ENCODE measurements around the gene LARP4B.

LARP4B gene

DNA sequence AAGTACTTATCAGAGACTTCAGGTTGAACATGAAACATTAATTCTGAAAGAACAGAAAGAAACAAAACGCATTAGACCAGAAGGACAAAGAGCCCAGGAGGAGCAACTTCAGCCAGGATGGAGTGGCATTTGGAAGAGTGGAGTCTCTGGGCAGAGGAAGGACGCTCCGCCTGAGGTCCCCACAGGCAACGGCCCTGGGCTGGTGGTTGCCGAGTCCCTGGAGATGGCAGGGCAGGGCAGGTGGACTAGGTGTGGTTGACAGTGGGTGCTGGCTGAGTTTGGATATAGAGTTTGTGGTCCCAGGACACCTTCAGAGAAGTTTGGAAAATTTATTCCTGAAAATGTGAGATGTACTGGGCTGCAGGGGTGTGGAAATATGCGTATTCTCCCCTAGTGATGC, 27.4 kb upstream of the LARP4B start:
- H3K4me3 ChIP-seq (ENCODE audit: low read length), result no peak overlapping the region
- TF ChIP-seq, protein P1, sequence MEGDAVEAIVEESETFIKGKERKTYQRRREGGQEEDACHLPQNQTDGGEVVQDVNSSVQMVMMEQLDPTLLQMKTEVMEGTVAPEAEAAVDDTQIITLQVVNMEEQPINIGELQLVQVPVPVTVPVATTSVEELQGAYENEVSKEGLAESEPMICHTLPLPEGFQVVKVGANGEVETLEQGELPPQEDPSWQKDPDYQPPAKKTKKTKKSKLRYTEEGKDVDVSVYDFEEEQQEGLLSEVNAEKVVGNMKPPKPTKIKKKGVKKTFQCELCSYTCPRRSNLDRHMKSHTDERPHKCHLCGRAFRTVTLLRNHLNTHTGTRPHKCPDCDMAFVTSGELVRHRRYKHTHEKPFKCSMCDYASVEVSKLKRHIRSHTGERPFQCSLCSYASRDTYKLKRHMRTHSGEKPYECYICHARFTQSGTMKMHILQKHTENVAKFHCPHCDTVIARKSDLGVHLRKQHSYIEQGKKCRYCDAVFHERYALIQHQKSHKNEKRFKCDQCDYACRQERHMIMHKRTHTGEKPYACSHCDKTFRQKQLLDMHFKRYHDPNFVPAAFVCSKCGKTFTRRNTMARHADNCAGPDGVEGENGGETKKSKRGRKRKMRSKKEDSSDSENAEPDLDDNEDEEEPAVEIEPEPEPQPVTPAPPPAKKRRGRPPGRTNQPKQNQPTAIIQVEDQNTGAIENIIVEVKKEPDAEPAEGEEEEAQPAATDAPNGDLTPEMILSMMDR (IDR thresholded peaks at IDR 0.05; ENCODE audit: low read depth, low read length, poor library complexity, severe bottlenecking), result no peak
- TF ChIP-seq EZH2phosphoT487 (IDR thresholded peaks at IDR 0.05; ENCODE audit: borderline replicate concordance, low read length), result no peak
- H3K4me1 ChIP-seq (ENCODE audit: control insufficient read depth, low read length), result peaks cover 6% of the 10 kb centered on the region
- no peak overlapping the region for H3K4me2 ChIP-seq (ENCODE audit: low read length)
- no peaks in the 10 kb centered on the region for H3K9me2 ChIP-seq (replicated peaks; ENCODE audit: control insufficient read depth, low read length)
- no peaks in the 10 kb centered on the region for H3K27me3 ChIP-seq (ENCODE audit: control insufficient read depth, low read length)
- no peak overlapping the region for H3K27ac ChIP-seq (ENCODE audit: low read depth, low read length)
- no peaks in the 10 kb centered on the region for H3K9me3 ChIP-seq (ENCODE audit: control insufficient read depth, insufficient read depth, low read length)
- no peaks in the 10 kb centered on the region for H4K20me1 ChIP-seq (ENCODE audit: control insufficient read depth, insufficient read depth, low read depth, low read length)
- H3K79me2 ChIP-seq (ENCODE audit: control insufficient read depth, low read length), result no peaks in the 10 kb centered on the region
- no peaks in the 10 kb centered on the region for H3K36me3 ChIP-seq (ENCODE audit: control insufficient read depth, low read length)
- H3F3A ChIP-seq (ENCODE audit: control insufficient read depth, insufficient read depth), result no peaks in the 10 kb centered on the region; the same call in 1 of the 2 replicates

DNA sequence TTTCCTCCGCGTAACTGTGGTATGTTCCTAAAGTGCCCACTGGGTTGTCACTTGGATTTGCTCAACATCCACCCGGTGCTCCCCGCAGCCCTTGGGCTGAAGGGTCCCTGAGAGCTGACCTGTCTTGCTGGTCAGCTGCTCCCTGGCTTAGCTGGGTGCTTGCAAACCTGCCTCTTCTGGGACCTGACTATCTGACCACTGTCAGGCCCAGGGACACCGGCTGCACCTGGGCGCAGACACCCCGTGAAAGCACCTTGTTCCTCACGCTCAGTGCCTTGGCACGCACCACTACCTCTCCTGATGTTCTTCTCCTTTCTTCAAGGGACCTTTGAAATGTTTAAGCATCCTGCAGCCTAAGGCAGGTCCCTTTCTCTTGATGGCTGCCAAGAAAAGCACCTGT, 26.6 kb upstream of the LARP4B start:
- H3K4me2 ChIP-seq (ENCODE audit: low read length), result no peak overlapping the region
- no peak for TF ChIP-seq EZH2phosphoT487 (IDR thresholded peaks at IDR 0.05; ENCODE audit: borderline replicate concordance, low read length)
- TF ChIP-seq, protein P1 (IDR thresholded peaks at IDR 0.05; ENCODE audit: low read depth, low read length, poor library complexity, severe bottlenecking), result no peak
- no peaks in the 10 kb centered on the region for H4K20me1 ChIP-seq (ENCODE audit: control insufficient read depth, insufficient read depth, low read depth, low read length)
- no peaks in the 10 kb centered on the region for H3K9me3 ChIP-seq (ENCODE audit: control insufficient read depth, insufficient read depth, low read length)
- H3K27ac ChIP-seq (ENCODE audit: low read depth, low read length), result no peak overlapping the region
- H3K79me2 ChIP-seq (ENCODE audit: control insufficient read depth, low read length), result no peaks in the 10 kb centered on the region
- H3K27me3 ChIP-seq (ENCODE audit: control insufficient read depth, low read length), result no peaks in the 10 kb centered on the region
- H3F3A ChIP-seq (ENCODE audit: control insufficient read depth, insufficient read depth), result no peaks in the 10 kb centered on the region; the same call in 1 of the 2 replicates
- H3K36me3 ChIP-seq (ENCODE audit: control insufficient read depth, low read length), result no peaks in the 10 kb centered on the region
- no peak overlapping the region for H3K4me3 ChIP-seq (ENCODE audit: low read length)
- no peaks in the 10 kb centered on the region for H3K9me2 ChIP-seq (replicated peaks; ENCODE audit: control insufficient read depth, low read length)
- peaks cover 6% of the 10 kb centered on the region for H3K4me1 ChIP-seq (ENCODE audit: control insufficient read depth, low read length)

DNA sequence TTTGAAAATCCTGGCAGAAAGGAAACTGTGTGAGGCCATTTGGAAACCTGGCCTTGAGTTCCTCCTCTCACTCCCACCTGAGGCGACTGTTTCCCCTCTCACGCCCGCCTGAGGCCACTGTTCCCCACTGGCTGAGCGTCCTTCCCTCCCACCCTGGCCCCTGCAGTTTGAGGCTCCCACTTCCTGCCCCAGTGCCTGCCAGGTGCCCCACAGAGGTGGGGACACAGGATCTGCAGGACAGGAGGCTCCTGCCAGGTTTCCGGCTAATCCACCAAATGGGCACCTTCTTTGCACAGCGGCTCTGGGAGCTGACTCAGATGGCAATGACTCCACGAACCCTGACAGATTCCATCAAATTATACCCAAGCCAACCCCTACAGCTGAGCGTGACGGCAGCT, 24.3 kb upstream of the LARP4B start:
- no peaks in the 10 kb centered on the region for H3K9me3 ChIP-seq (ENCODE audit: control insufficient read depth, insufficient read depth, low read length)
- H3K4me3 ChIP-seq (ENCODE audit: low read length), result no peak overlapping the region
- H3K27ac ChIP-seq (ENCODE audit: low read depth, low read length), result no peak overlapping the region
- H3K27me3 ChIP-seq (ENCODE audit: control insufficient read depth, low read length), result peaks cover 4% of the 10 kb centered on the region; the same call in 1 of the 2 replicates
- no peaks in the 10 kb centered on the region for H4K20me1 ChIP-seq (ENCODE audit: control insufficient read depth, insufficient read depth, low read depth, low read length)
- H3K4me1 ChIP-seq (ENCODE audit: control insufficient read depth, low read length), result peaks cover 6% of the 10 kb centered on the region
- no peak overlapping the region for H3K4me2 ChIP-seq (ENCODE audit: low read length)
- no peaks in the 10 kb centered on the region for H3K36me3 ChIP-seq (ENCODE audit: control insufficient read depth, low read length)
- H3K9me2 ChIP-seq (replicated peaks; ENCODE audit: control insufficient read depth, low read length), result no peaks in the 10 kb centered on the region
- TF ChIP-seq EZH2phosphoT487 (IDR thresholded peaks at IDR 0.05; ENCODE audit: borderline replicate concordance, low read length), result no peak
- TF ChIP-seq, protein P1 (IDR thresholded peaks at IDR 0.05; ENCODE audit: low read depth, low read length, poor library complexity, severe bottlenecking), result no peak
- H3K79me2 ChIP-seq (ENCODE audit: control insufficient read depth, low read length), result no peaks in the 10 kb centered on the region
- no peaks in the 10 kb centered on the region; the same call in 1 of the 2 replicates for H3F3A ChIP-seq (ENCODE audit: control insufficient read depth, insufficient read depth)

All from DOHH2 (cell line).